BE2C (cell line): ENCODE results near the gene TSHZ3.

Experiments used
- DNase-seq: peaks from one replicate; pipeline ENCODE4 v3.0.0-alpha.2; 2020
- H3K27me3 ChIP-seq: fragments of 250-450 bp; sonication (Bioruptor Pico); 2 replicates; pipeline ENCODE4 v1.5.1; 2020; ENCODE audit warnings: mild to moderate bottlenecking
- H3K36me3 ChIP-seq: fragments of 250-450 bp; sonication (Bioruptor Pico); 2 replicates; pipeline ENCODE4 v1.5.1; 2020; ENCODE audit warnings: mild to moderate bottlenecking
- H3K4me1 ChIP-seq: fragments of 250-450 bp; sonication (Bioruptor Pico); 2 replicates; pipeline ENCODE4 v1.5.1; 2020
- H3K4me3 ChIP-seq: 2 replicates; pipeline ENCODE4 v1.5.1; 2011; ENCODE audit warnings: low read depth, low read length
- H3K9me3 ChIP-seq: fragments of 250-450 bp; sonication (Bioruptor Pico); 2 replicates; pipeline ENCODE4 v1.5.1; 2020
- TF ChIP-seq, protein P1 (sequence below): IDR thresholded peaks from 2 replicates; pipeline ENCODE4 v1.5.1; 2012; ENCODE audit warnings: mild to moderate bottlenecking, low read depth, low read length

TSHZ3 gene

GRCh38 chr19:31346184-31347059 is 2.8 kb downstream of the TSHZ3 start:
- TF ChIP-seq, protein P1, sequence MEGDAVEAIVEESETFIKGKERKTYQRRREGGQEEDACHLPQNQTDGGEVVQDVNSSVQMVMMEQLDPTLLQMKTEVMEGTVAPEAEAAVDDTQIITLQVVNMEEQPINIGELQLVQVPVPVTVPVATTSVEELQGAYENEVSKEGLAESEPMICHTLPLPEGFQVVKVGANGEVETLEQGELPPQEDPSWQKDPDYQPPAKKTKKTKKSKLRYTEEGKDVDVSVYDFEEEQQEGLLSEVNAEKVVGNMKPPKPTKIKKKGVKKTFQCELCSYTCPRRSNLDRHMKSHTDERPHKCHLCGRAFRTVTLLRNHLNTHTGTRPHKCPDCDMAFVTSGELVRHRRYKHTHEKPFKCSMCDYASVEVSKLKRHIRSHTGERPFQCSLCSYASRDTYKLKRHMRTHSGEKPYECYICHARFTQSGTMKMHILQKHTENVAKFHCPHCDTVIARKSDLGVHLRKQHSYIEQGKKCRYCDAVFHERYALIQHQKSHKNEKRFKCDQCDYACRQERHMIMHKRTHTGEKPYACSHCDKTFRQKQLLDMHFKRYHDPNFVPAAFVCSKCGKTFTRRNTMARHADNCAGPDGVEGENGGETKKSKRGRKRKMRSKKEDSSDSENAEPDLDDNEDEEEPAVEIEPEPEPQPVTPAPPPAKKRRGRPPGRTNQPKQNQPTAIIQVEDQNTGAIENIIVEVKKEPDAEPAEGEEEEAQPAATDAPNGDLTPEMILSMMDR, result no peak
- peaks cover 31% of the 10 kb centered on the region for H3K27me3 ChIP-seq
- H3K36me3 ChIP-seq, result no peaks in the 10 kb centered on the region

GRCh38 chr19:31344403-31344802 is 4.8 kb downstream of the TSHZ3 start:
- Histone ChIP-seq H3K36me3 (no peaks in the 10 kb centered on the region), H3K4me3 (no peak overlapping the region), H3K9me3 (no peaks in the 10 kb centered on the region), H3K27me3 (peaks cover 18% of the 10 kb centered on the region), H3K4me1 (peaks cover 13% of the 10 kb centered on the region)
- TF ChIP-seq, protein P1, result no peak
- DNase-seq, result no peak

More at GRCh38 chr19:31346184-31347059, 2.8 kb downstream of the TSHZ3 start:
- no peaks in the 10 kb centered on the region for H3K9me3 ChIP-seq
- DNase-seq, result no peak
- H3K4me1 ChIP-seq, result 0 out of 2 replicates have a peak, but pooled peaks cover 5% of the 10 kb centered on the region
- H3K4me3 ChIP-seq, result no peak overlapping the region

DNA sequence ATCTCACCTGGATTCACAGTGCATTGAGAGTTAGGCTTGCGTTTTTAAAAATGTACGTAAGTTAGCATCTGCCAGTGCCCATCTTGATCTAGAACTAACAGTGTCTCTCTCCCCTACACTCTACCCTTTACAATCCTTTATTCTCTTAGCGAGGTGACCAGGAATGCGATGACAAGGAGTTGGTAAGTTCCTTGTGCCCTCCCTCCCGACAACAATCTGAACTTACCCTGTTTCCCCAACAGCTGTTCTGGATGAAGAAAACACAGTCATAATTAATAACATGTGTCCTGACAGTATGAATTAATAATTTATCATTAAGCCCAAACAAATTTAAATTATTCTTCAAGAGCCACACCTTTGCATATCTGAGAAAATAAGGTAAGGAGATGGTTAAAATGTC is 6.3 kb downstream of the TSHZ3 start:
- TF ChIP-seq, protein P1, result no peak
- Histone ChIP-seq H3K9me3 (no peaks in the 10 kb centered on the region), H3K4me3 (no peak overlapping the region), H3K4me1 (peaks cover 20% of the 10 kb centered on the region), H3K36me3 (no peaks in the 10 kb centered on the region), H3K27me3 (peaks cover 7% of the 10 kb centered on the region)
- no peak for DNase-seq

GRCh38 chr19:31340042-31341025 is 8.9 kb downstream of the TSHZ3 start:
- peaks cover 15% of the 10 kb centered on the region for H3K4me1 ChIP-seq
- peak; percentile 33 for DNase-seq
- TF ChIP-seq, protein P1, result no peak
- no peaks in the 10 kb centered on the region for H3K36me3 ChIP-seq
- peak overlapping the region; percentile 0; the same call in 1 of the 2 replicates for H3K4me3 ChIP-seq
- H3K27me3 ChIP-seq, result no peaks in the 10 kb centered on the region
- H3K9me3 ChIP-seq, result no peaks in the 10 kb centered on the region

GRCh38 chr19:31339411-31339810 is 9.8 kb downstream of the TSHZ3 start:
- Histone ChIP-seq H3K36me3 (no peaks in the 10 kb centered on the region), H3K9me3 (no peaks in the 10 kb centered on the region), H3K27me3 (no peaks in the 10 kb centered on the region), H3K4me1 (peaks cover 15% of the 10 kb centered on the region), H3K4me3 (peak overlapping the region; percentile 0; the same call in 1 of the 2 replicates)
- peak; percentile 51 for DNase-seq
- TF ChIP-seq, protein P1, result no peak
